Measurements from ENCODE around the gene CLEC4M.

DNA sequence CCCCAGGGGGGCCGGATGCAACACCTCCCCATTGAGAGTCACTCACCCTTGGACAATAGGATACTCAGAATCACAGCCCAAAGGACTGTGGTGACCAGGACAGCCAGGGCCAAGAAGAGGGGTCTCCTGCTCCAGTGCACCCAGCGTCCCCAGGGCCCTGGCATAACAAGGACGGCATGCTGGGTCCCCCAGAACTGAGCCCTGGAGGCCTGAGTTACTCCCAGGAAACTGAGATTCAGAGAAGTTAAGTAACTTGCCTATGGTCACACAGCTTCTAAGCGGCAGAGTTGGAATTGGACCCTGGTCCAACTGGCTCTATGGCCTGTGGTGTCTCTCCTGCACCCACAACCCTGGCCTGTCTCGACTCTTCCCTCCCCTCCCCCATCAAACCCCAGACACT, 31.4 kb upstream of the CLEC4M start:
- TF ChIP-seq, protein P1, sequence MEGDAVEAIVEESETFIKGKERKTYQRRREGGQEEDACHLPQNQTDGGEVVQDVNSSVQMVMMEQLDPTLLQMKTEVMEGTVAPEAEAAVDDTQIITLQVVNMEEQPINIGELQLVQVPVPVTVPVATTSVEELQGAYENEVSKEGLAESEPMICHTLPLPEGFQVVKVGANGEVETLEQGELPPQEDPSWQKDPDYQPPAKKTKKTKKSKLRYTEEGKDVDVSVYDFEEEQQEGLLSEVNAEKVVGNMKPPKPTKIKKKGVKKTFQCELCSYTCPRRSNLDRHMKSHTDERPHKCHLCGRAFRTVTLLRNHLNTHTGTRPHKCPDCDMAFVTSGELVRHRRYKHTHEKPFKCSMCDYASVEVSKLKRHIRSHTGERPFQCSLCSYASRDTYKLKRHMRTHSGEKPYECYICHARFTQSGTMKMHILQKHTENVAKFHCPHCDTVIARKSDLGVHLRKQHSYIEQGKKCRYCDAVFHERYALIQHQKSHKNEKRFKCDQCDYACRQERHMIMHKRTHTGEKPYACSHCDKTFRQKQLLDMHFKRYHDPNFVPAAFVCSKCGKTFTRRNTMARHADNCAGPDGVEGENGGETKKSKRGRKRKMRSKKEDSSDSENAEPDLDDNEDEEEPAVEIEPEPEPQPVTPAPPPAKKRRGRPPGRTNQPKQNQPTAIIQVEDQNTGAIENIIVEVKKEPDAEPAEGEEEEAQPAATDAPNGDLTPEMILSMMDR (conservative IDR thresholded peaks at IDR 0.05; ENCODE audit: low read length): no peak
- TF ChIP-seq EZH2phosphoT487 (IDR thresholded peaks at IDR 0.05; ENCODE audit: borderline replicate concordance, low read depth, low read length): no peak

All from OCI-LY7 (cell line).